ENCODE measurements around the gene ZNF322. TPM values are rescaled to one million over a fixed set of nuclear protein-coding genes. Genes with fewer than 3 reads are reported as not detected.

ZNF322 gene
- total and polyA plus RNA-seq, 2 of the 8 experiments (the other 6 are each of a cell fraction or from before 2014, with no cell fraction given): 5.3 to 35.0 TPM

- TF ChIP-seq, protein P1, sequence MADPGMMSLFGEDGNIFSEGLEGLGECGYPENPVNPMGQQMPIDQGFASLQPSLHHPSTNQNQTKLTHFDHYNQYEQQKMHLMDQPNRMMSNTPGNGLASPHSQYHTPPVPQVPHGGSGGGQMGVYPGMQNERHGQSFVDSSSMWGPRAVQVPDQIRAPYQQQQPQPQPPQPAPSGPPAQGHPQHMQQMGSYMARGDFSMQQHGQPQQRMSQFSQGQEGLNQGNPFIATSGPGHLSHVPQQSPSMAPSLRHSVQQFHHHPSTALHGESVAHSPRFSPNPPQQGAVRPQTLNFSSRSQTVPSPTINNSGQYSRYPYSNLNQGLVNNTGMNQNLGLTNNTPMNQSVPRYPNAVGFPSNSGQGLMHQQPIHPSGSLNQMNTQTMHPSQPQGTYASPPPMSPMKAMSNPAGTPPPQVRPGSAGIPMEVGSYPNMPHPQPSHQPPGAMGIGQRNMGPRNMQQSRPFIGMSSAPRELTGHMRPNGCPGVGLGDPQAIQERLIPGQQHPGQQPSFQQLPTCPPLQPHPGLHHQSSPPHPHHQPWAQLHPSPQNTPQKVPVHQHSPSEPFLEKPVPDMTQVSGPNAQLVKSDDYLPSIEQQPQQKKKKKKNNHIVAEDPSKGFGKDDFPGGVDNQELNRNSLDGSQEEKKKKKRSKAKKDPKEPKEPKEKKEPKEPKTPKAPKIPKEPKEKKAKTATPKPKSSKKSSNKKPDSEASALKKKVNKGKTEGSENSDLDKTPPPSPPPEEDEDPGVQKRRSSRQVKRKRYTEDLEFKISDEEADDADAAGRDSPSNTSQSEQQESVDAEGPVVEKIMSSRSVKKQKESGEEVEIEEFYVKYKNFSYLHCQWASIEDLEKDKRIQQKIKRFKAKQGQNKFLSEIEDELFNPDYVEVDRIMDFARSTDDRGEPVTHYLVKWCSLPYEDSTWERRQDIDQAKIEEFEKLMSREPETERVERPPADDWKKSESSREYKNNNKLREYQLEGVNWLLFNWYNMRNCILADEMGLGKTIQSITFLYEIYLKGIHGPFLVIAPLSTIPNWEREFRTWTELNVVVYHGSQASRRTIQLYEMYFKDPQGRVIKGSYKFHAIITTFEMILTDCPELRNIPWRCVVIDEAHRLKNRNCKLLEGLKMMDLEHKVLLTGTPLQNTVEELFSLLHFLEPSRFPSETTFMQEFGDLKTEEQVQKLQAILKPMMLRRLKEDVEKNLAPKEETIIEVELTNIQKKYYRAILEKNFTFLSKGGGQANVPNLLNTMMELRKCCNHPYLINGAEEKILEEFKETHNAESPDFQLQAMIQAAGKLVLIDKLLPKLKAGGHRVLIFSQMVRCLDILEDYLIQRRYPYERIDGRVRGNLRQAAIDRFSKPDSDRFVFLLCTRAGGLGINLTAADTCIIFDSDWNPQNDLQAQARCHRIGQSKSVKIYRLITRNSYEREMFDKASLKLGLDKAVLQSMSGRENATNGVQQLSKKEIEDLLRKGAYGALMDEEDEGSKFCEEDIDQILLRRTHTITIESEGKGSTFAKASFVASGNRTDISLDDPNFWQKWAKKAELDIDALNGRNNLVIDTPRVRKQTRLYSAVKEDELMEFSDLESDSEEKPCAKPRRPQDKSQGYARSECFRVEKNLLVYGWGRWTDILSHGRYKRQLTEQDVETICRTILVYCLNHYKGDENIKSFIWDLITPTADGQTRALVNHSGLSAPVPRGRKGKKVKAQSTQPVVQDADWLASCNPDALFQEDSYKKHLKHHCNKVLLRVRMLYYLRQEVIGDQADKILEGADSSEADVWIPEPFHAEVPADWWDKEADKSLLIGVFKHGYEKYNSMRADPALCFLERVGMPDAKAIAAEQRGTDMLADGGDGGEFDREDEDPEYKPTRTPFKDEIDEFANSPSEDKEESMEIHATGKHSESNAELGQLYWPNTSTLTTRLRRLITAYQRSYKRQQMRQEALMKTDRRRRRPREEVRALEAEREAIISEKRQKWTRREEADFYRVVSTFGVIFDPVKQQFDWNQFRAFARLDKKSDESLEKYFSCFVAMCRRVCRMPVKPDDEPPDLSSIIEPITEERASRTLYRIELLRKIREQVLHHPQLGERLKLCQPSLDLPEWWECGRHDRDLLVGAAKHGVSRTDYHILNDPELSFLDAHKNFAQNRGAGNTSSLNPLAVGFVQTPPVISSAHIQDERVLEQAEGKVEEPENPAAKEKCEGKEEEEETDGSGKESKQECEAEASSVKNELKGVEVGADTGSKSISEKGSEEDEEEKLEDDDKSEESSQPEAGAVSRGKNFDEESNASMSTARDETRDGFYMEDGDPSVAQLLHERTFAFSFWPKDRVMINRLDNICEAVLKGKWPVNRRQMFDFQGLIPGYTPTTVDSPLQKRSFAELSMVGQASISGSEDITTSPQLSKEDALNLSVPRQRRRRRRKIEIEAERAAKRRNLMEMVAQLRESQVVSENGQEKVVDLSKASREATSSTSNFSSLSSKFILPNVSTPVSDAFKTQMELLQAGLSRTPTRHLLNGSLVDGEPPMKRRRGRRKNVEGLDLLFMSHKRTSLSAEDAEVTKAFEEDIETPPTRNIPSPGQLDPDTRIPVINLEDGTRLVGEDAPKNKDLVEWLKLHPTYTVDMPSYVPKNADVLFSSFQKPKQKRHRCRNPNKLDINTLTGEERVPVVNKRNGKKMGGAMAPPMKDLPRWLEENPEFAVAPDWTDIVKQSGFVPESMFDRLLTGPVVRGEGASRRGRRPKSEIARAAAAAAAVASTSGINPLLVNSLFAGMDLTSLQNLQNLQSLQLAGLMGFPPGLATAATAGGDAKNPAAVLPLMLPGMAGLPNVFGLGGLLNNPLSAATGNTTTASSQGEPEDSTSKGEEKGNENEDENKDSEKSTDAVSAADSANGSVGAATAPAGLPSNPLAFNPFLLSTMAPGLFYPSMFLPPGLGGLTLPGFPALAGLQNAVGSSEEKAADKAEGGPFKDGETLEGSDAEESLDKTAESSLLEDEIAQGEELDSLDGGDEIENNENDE (IDR thresholded peaks at IDR 0.05; ENCODE audit: insufficient replicate concordance, low read length): no peak
- TF ChIP-seq ATF3 (IDR thresholded peaks at IDR 0.05; ENCODE audit: insufficient read depth, low read depth, low read length) (no peak), RBBP5 (IDR thresholded peaks at IDR 0.05; ENCODE audit: borderline replicate concordance, low read depth, low read length) (no peak), TCF12 (IDR thresholded peaks at IDR 0.05; ENCODE audit: low read depth, low read length) (no peak), ZNF274 (IDR thresholded peaks at IDR 0.05; ENCODE audit: borderline replicate concordance, extremely low read depth, low read length) (no peak), MAFK (IDR thresholded peaks at IDR 0.05; ENCODE audit: low read depth, low read length) (no peak), RNF2 (IDR thresholded peaks at IDR 0.05; ENCODE audit: borderline replicate concordance, low read depth, low read length, missing control alignments, poor library complexity, severe bottlenecking) (no peak), SP2 (IDR thresholded peaks at IDR 0.05; ENCODE audit: low read length) (no peak)
Observed at GRCh38 chr6:26609463-26609862, 50.1 kb downstream of the ZNF322 start (continued).

Data from H1 (cell line).